ENCODE measurements around the gene TGFBR3L.

GRCh38 chr19:7959211-7959610 is 44.6 kb downstream of the TGFBR3L start:
- no peak for TF ChIP-seq CTCF (IDR thresholded peaks at IDR 0.05; ENCODE audit: insufficient read depth, low read depth, low read length)
- TF ChIP-seq EZH2 (IDR thresholded peaks at IDR 0.05; ENCODE audit: insufficient read depth, low read length): no peak

Measured in astrocyte (in vitro differentiated cells and primary cell).